Measurements from ENCODE around the gene PRMT2. TPM values are rescaled to one million over a fixed set of nuclear protein-coding genes. Genes with fewer than 3 reads are reported as not detected.
"Not testable (repeated sequence)": the region's sequence is repeated elsewhere in the genome, so short reads cannot be mapped to it uniquely, and the experiment has no call there.

The PRMT2 gene
- polyA plus RNA-seq, 3 donors, result 128 to 134 (median 129) TPM

- DNase-seq (ENCODE audit: low read depth in 3 of 3, low spot score in 2 of 3), result no peak
Observed at GRCh38 chr21:46617267-46618051, 18.0 kb upstream of the PRMT2 start.

DNA sequence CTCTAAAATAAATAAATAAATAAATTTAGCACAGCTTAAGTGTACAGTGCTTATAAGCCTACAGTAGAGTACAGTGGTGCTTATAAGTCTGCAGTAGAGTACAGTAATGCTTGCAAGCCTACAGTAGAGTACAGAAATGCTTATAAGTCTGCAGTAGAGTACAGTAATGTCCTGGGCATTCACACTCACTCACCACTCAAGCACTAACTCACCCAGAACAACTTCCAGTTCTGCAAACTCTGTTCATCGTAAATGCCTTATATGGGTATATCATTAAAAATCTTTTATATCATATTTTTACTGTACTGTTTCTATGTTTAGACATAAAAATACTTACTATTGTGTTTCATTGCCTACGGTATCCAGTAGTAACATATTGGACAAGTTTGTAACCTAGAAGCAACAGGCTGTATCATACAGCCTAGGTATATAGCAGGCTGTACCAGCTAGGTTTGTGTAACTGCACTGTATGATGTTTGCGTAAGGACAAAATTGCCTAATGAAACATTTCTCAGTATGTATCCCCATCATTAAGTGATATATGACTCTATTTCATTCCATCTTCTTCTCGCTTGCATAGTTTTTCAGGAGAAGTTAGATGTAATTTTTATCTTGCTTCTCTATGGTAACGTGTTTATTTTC, 16.6 kb upstream of the PRMT2 start:
- DNase-seq (ENCODE audit: low read depth in 3 of 3, low spot score in 2 of 3), result no peak

DNA sequence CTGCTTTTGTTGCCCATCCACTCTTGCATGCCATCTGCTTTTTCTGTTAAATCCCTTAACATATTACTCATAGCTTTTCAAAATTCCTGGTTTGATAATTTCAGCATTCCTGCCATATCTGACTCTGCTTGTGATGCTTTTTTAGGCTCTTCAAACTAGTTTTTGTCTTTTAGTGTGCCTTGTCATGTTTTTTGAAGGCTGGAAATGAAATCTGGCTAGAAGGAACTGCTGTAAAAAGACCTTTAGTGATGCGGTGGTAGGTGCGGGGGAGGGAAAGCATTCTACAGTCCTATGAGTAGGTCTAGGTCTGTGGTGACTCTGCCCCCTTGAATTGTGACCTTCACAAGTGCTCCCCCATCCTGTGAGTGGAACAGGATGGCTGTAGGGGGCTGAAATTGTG, 15.6 kb upstream of the PRMT2 start:
- DNase-seq (ENCODE audit: low read depth in 3 of 3, low spot score in 2 of 3), result no peak

- no peak for DNase-seq (ENCODE audit: low read depth in 3 of 3, low spot score in 2 of 3)
Observed at GRCh38 chr21:46620846-46621245, 14.6 kb upstream of the PRMT2 start.

- DNase-seq (ENCODE audit: low read depth in 3 of 3, low spot score in 2 of 3), result no peak
Observed at GRCh38 chr21:46621457-46622182, 13.9 kb upstream of the PRMT2 start.

GRCh38 chr21:46622226-46622625, 13.2 kb upstream of the PRMT2 start:
- no peak for DNase-seq (ENCODE audit: low read depth in 3 of 3, low spot score in 2 of 3)

- no peak for DNase-seq (ENCODE audit: low read depth in 3 of 3, low spot score in 2 of 3)
Observed at GRCh38 chr21:46624050-46624449, 11.4 kb upstream of the PRMT2 start.

GRCh38 chr21:46625759-46626158, 9.7 kb upstream of the PRMT2 start:
- no peak for DNase-seq (ENCODE audit: low read depth in 3 of 3, low spot score in 2 of 3)

DNA sequence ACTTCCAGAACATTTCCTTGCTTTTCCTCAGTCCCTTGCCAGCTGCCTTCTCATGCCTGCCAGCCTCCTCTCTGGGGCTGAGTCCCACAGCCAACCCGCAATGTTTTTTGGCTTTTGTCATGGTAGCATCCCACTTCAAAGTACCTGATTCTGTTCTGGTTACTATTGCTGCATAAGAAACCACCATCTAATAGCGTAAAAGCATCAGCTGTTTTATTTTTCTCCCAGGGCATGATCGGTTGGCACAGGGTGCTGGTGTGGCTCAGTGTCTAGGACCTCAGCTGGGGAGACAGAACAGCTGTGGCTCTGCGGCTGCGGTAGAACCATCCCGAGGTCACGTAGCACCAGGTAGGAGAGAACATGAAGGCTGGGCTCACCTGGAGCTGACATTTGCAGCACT, 8.9 kb upstream of the PRMT2 start:
- no peak for DNase-seq (ENCODE audit: low read depth in 3 of 3, low spot score in 2 of 3)

GRCh38 chr21:46626975-46627501, 8.4 kb upstream of the PRMT2 start:
- DNase-seq (ENCODE audit: low read depth in 3 of 3, low spot score in 2 of 3), result no peak

- no peak for DNase-seq (ENCODE audit: low read depth in 3 of 3, low spot score in 2 of 3)
Observed at GRCh38 chr21:46627726-46628125, 7.7 kb upstream of the PRMT2 start.

DNA sequence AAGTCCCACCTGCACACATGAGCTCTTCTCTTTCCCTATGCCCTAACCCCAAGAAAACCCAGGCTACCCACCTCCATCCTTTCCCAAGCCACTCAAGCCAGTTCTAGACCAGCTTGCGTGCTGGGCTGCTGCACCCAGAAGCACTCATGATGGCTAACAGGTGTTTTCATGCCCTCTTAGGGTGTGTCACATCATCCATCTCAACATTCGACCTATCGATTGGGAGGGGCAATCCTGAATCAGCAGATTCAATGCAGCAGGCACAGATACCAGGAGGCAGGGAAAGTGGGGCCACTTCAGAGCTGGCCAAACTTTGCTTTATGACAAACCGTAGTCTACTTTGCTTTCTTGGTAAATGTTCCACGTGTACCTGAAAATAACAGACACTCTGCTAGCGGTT, 6.6 kb upstream of the PRMT2 start:
- no peak for DNase-seq (ENCODE audit: low read depth in 3 of 3, low spot score in 2 of 3)

DNA sequence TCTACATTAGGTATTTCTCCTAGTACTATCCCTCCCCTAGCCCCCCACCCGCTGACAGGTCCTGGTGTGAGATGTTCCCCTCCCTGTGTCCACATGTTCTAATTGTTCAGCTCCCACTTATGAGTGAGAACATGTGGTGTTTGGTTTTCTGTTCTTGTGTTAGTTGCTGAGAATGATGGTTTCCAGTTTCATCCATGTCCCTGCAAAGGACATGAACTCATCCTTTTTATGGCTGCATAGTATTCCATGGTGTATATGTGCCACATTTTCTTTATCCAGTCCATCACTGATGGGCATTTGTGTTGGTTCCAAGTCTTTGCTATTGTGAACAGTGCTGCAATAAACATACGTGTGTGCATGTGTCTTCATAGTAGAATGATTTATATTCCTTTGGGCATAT, 4.6 kb upstream of the PRMT2 start:
- not testable (repeated sequence) for DNase-seq (ENCODE audit: low read depth in 3 of 3, low spot score in 2 of 3)

DNA sequence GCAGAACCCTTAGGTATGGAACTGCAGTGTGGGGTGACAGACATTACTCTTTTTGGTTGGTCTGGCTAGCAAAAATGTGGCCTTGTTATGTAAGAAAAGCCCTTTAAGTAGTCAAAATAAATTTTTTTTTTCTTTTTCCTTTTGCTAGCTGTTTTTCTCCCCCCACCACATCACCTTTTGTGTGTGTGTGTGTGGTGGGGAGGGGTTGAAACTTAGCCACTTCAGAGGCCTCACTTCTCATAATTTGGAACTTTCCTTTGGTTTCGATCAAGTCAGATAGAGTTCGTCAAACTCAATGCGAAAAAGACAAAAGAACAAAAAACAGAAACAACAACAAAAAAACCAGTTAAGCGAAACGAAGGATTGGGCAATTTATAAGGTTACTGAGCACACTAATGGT, 1.9 kb upstream of the PRMT2 start:
- no peak for DNase-seq (ENCODE audit: low read depth in 3 of 3, low spot score in 2 of 3)

- DNase-seq (ENCODE audit: low read depth in 3 of 3, low spot score in 2 of 3), result no peak
Observed at GRCh38 chr21:46634427-46634826, 1.0 kb upstream of the PRMT2 start.

DNA sequence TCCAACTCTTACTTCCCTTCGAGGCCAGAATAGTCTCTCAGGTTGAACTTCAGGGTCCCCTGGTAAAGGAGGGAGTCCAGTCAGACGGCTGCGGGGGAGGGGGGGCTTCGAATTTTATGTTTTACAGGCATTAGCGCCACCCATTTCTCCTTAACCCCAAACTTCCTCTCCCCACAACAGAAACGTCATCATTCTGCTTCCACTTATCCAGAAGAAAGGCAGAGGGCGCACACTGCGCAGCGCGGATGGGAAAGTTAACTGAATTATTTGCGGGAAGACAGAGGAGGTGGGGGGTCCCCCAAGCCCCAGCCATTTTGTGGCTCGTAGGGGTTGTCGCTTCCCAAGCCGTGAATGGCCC, 529 bp upstream of the PRMT2 start:
- peak; percentile 73 to 86 (median 80) for DNase-seq (ENCODE audit: low read depth in 3 of 3, low spot score in 2 of 3)

GRCh38 chr21:46636181-46636512, 673 bp downstream of the PRMT2 start:
- DNase-seq (ENCODE audit: low read depth in 3 of 3, low spot score in 2 of 3), result no peak

- no peak for DNase-seq (ENCODE audit: low read depth in 3 of 3, low spot score in 2 of 3)
Observed at GRCh38 chr21:46636550-46637285, 1.2 kb downstream of the PRMT2 start.

GRCh38 chr21:46637952-46638746, 2.7 kb downstream of the PRMT2 start:
- DNase-seq (ENCODE audit: low read depth in 3 of 3, low spot score in 2 of 3), result no peak

Data from right renal cortex interstitium (tissue), 3 donors.